HG03520 (cell line): ENCODE data around the gene PIAS4.

ENCODE experiments used
- ATAC-seq: cut with Tn5 transposase; IDR thresholded peaks from one replicate; pipeline ENCODE4 v1.9.1; 2021; ENCODE audit warnings: mild to moderate bottlenecking, moderate library complexity; ENCODE audit not compliant: unreplicated experiment

PIAS4 gene

GRCh38 chr19:4068047-4068966 is 60.8 kb downstream of the PIAS4 start:
- no peak for ATAC-seq

- no peak for ATAC-seq
Observed at GRCh38 chr19:4069331-4069959, 61.9 kb downstream of the PIAS4 start.

GRCh38 chr19:4071610-4072009 is 64.1 kb downstream of the PIAS4 start:
- ATAC-seq: no peak

GRCh38 chr19:4075373-4075772 is 67.8 kb downstream of the PIAS4 start:
- no peak for ATAC-seq

- ATAC-seq: no peak
Observed at GRCh38 chr19:4077007-4077374, 69.5 kb downstream of the PIAS4 start.

GRCh38 chr19:4077800-4078684 is 70.5 kb downstream of the PIAS4 start:
- ATAC-seq: no peak

- ATAC-seq: no peak
Observed at GRCh38 chr19:4080473-4080872, 72.9 kb downstream of the PIAS4 start.

- no peak for ATAC-seq
Observed at GRCh38 chr19:4081441-4082129, 74.0 kb downstream of the PIAS4 start.

GRCh38 chr19:4082172-4082571 is 74.6 kb downstream of the PIAS4 start:
- no peak for ATAC-seq

- no peak for ATAC-seq
Observed at GRCh38 chr19:4083677-4084546, 76.4 kb downstream of the PIAS4 start.

- ATAC-seq: no peak
Observed at GRCh38 chr19:4084547-4084877, 77.0 kb downstream of the PIAS4 start.

GRCh38 chr19:4086411-4086867 is 78.9 kb downstream of the PIAS4 start:
- no peak for ATAC-seq

GRCh38 chr19:4087787-4088679 is 80.5 kb downstream of the PIAS4 start:
- no peak for ATAC-seq

- no peak for ATAC-seq
Observed at GRCh38 chr19:4088975-4089374, 81.4 kb downstream of the PIAS4 start.
